Ramos (cell line): ENCODE measurements around the gene KLHL40.

Source experiments
- in situ Hi-C: fragments of 300-500 bp; cut with MboI; formaldehyde crosslinking; loops from one replicate; pipeline ENCODE4 v1.14.3; 2022; ENCODE audit warnings: low sequenced_read_pairs; ENCODE audit not compliant: unreplicated experiment

KLHL40 gene

GRCh38 chr3:42734263-42734860 is 49.0 kb downstream of the KLHL40 start:
- in situ Hi-C loops: no loop called here

- in situ Hi-C loops: no loop called here
Measured at GRCh38 chr3:42735019-42735418, 49.7 kb downstream of the KLHL40 start.

GRCh38 chr3:42735615-42736014 is 50.3 kb downstream of the KLHL40 start:
- in situ Hi-C loops: no loop called here

GRCh38 chr3:42736081-42736480 is 50.7 kb downstream of the KLHL40 start:
- in situ Hi-C loops: no loop called here

GRCh38 chr3:42736531-42736930 is 51.2 kb downstream of the KLHL40 start:
- in situ Hi-C loops: no loop called here

GRCh38 chr3:42739401-42740158 is 54.2 kb downstream of the KLHL40 start:
- in situ Hi-C loops: loop anchor here (10.0 kb wide), 1 partner anchor 175 kb away; no protein-coding TSS in a partner anchor

- in situ Hi-C loops: loop anchor here (10.0 kb wide), 1 partner anchor 177 kb away; no protein-coding TSS in a partner anchor
Measured at GRCh38 chr3:42741796-42742195, 56.5 kb downstream of the KLHL40 start.
